Smooth muscle cell (in vitro differentiated cells): ENCODE data around the gene CSMD2. TPM values are rescaled to one million over a fixed set of nuclear protein-coding genes. Genes with fewer than 3 reads are reported as not detected.

Source experiments
- DNase-seq: peaks from one replicate; lab custom pipeline; 2025; ENCODE audit not compliant: unreplicated experiment; lab: John Stamatoyannopoulos, UW
- H2AFZ ChIP-seq: fragments of 200-600 bp; sonication (generic); 2 replicates; pipeline ENCODE4 v1.6.0; 2016; ENCODE audit warnings: antibody characterized with exemption, low read depth, mild to moderate bottlenecking
- H3F3A ChIP-seq: fragments of 200-600 bp; sonication (generic); 2 replicates; pipeline ENCODE4 v1.6.0; 2017; ENCODE audit warnings: antibody characterized with exemption, low read depth
- H3K27ac ChIP-seq: fragments of 200-600 bp; sonication (generic); 2 replicates; pipeline ENCODE4 v1.5.1; 2016; ENCODE audit warnings: low read depth, mild to moderate bottlenecking
- H3K27me3 ChIP-seq: fragments of 200-600 bp; sonication (generic); 2 replicates; pipeline ENCODE4 v1.6.1; 2016; ENCODE audit warnings: low read depth, mild to moderate bottlenecking
- H3K36me3 ChIP-seq: fragments of 200-600 bp; sonication (generic); 2 replicates; pipeline ENCODE4 v1.5.1; 2016; ENCODE audit warnings: low read depth
- H3K4me1 ChIP-seq: fragments of 200-600 bp; sonication (generic); 2 replicates; pipeline ENCODE4 v1.5.1; 2016; ENCODE audit warnings: low read depth
- H3K4me2 ChIP-seq: fragments of 200-600 bp; sonication (generic); 2 replicates; pipeline ENCODE4 v1.6.0; 2016; ENCODE audit warnings: mild to moderate bottlenecking
- H3K4me3 ChIP-seq: fragments of 200-600 bp; sonication (generic); 2 replicates; pipeline ENCODE4 v1.5.1; 2016; ENCODE audit warnings: mild to moderate bottlenecking
- H3K79me2 ChIP-seq: fragments of 200-600 bp; sonication (generic); 2 replicates; pipeline ENCODE4 v1.6.0; 2016; ENCODE audit warnings: low read depth, mild to moderate bottlenecking
- H3K9ac ChIP-seq: fragments of 200-600 bp; sonication (generic); 2 replicates; pipeline ENCODE4 v1.6.0; 2016; ENCODE audit warnings: low read depth
- H3K9me3 ChIP-seq: fragments of 200-600 bp; sonication (generic); replicated peaks from 2 replicates; pipeline ENCODE4 v1.5.1; 2016; ENCODE audit warnings: low read depth
- H4K20me1 ChIP-seq: fragments of 200-600 bp; sonication (generic); 2 replicates; pipeline ENCODE4 v1.6.0; 2016; ENCODE audit warnings: low read depth
- CTCF ChIP-seq: fragments of 200-600 bp; sonication (generic); IDR thresholded peaks from 2 replicates; pipeline ENCODE4 v1.5.1; 2017; ENCODE audit warnings: borderline replicate concordance, mild to moderate bottlenecking, antibody characterized with exemption; ENCODE audit not compliant: insufficient read depth, poor library complexity, severe bottlenecking
- WGBS: methylation state at CpG from one replicate; pipeline ENCODE4 v1.1.7; 2016; ENCODE audit warnings: low lambda C conversion rate; 5-methylcytosine and 5-hydroxymethylcytosine counted together
- polyA plus RNA-seq: library from polyadenylated mRNA; unstranded; fragments of >200 nt; fragmentation: Nextera tagmentation; extraction: Ambion mirVana; gene quantifications from 2 replicates; pipeline ENCODE4 v1.2.1, GENCODE V29; 2016
- total RNA-seq: library from RNA; depleted of rRNA; stranded (reverse); fragments of >200 nt; gene quantifications from 2 replicates; pipeline ENCODE4 v1.2.3, GENCODE V29; 2014

The CSMD2 gene
- total and polyA plus RNA-seq, 2 experiments from 2014 or later = 0.65 to 1.8 TPM

DNA sequence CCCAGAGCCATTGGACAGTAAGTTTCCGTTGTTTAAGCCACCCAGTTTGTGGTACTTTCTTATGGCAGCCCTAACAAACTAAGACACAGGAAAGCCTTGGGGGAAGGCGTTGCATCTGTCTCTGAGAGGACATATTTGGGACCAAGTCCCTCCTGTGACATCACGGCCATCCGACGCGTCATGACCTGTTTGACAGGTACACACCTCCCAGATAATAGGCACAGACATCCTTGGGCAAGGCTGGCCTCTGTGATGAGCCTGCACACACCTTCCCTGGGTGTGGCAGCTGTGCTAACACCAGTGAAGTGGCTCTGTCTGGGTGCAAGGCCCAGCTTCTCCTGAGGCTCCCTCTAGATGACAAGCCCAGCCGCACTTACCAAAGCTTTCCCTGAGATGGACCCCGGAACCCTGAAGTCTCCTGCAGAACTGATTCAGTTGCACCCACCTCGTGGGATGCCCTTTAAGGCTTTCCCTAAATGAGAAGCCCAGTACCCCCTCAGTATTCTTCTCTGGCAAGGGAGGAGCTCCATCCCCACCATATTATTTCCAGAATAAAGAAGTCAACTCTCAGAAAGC is 556.1 kb downstream of the CSMD2 start:
- no peak overlapping the region for H3K27ac ChIP-seq
- H4K20me1 ChIP-seq = no peaks in the 10 kb centered on the region
- H2AFZ ChIP-seq = no peak overlapping the region
- TF ChIP-seq CTCF = no peak
- no peaks in the 10 kb centered on the region for H3K36me3 ChIP-seq
- no peak overlapping the region for H3K4me2 ChIP-seq
- H3K79me2 ChIP-seq = no peaks in the 10 kb centered on the region
- no peak overlapping the region for H3K4me3 ChIP-seq
- H3F3A ChIP-seq = no peaks in the 10 kb centered on the region
- no peaks in the 10 kb centered on the region for H3K27me3 ChIP-seq
- H3K9ac ChIP-seq = no peak overlapping the region
- WGBS = 89% methylated on average over 9 of the region's 9 CpGs
- no peak for DNase-seq
- H3K4me1 ChIP-seq = no peaks in the 10 kb centered on the region
- no peaks in the 10 kb centered on the region for H3K9me3 ChIP-seq

DNA sequence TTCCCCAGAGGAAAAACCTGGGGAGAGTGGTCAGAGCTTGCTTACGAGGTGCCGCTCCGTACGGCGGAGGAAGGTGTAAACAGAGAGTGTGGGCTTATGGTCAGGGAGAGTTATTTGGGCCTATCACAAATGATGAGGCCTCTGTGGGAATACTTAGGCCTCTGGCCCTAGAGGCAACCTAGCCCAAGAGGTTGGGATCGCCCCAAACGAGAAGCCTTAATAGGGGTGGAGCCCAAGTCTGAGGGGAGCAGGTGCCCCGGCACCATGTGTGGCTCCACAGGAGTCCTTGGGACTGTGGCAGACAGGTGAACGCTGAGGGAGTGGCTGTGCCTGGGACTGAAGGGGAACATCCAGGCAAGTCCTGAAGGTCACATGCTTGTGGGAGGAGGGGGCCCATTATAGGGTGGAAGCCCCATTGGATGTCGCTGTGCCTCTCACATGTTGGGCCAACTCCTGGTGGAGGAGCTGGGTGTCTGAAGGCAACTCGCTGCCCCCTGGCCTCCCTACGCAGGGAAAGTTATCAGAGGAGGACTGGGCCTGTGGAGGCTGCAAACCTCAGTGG is 557.5 kb downstream of the CSMD2 start:
- no peak overlapping the region for H3K4me2 ChIP-seq
- TF ChIP-seq CTCF = no peak
- H3F3A ChIP-seq = no peaks in the 10 kb centered on the region
- no peak for DNase-seq
- no peak overlapping the region for H3K4me3 ChIP-seq
- no peak overlapping the region for H3K27ac ChIP-seq
- H3K9ac ChIP-seq = no peak overlapping the region
- no peaks in the 10 kb centered on the region for H3K4me1 ChIP-seq
- H3K9me3 ChIP-seq = no peaks in the 10 kb centered on the region
- H2AFZ ChIP-seq = no peak overlapping the region
- no peaks in the 10 kb centered on the region for H3K36me3 ChIP-seq
- no peaks in the 10 kb centered on the region for H3K27me3 ChIP-seq
- 87% methylated on average over 12 of the region's 12 CpGs for WGBS
- H4K20me1 ChIP-seq = no peaks in the 10 kb centered on the region
- no peaks in the 10 kb centered on the region for H3K79me2 ChIP-seq

DNA sequence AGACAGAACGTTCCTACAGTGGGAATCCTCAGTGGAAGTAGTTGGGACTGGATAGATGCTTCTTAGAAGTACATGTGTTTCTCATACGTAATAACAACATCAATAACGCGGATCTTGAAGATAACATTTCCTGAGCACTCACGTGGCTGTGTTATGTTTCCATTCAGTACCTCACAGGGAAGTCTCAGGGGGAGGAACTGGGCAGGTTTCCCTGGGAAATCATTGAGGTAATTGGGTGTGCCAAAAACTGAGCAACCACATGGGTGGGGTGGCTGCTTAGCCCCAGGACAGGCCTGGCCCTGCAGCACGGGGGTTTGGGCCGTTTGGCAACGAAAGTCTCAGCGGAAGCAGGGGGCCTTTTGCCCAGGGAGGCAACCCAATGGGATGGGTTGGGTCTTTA is 558.8 kb downstream of the CSMD2 start:
- 85% methylated on average over 9 of the region's 9 CpGs for WGBS
- no peak overlapping the region for H3K9ac ChIP-seq
- no peak for TF ChIP-seq CTCF
- no peak overlapping the region for H3K27ac ChIP-seq
- H3K36me3 ChIP-seq = no peaks in the 10 kb centered on the region
- H3K9me3 ChIP-seq = no peaks in the 10 kb centered on the region
- no peaks in the 10 kb centered on the region for H3K79me2 ChIP-seq
- H3K4me2 ChIP-seq = no peak overlapping the region
- DNase-seq = no peak
- no peak overlapping the region for H2AFZ ChIP-seq
- H3K27me3 ChIP-seq = no peaks in the 10 kb centered on the region
- no peaks in the 10 kb centered on the region for H3K4me1 ChIP-seq
- H4K20me1 ChIP-seq = no peaks in the 10 kb centered on the region
- no peak overlapping the region for H3K4me3 ChIP-seq
- no peaks in the 10 kb centered on the region for H3F3A ChIP-seq

DNA sequence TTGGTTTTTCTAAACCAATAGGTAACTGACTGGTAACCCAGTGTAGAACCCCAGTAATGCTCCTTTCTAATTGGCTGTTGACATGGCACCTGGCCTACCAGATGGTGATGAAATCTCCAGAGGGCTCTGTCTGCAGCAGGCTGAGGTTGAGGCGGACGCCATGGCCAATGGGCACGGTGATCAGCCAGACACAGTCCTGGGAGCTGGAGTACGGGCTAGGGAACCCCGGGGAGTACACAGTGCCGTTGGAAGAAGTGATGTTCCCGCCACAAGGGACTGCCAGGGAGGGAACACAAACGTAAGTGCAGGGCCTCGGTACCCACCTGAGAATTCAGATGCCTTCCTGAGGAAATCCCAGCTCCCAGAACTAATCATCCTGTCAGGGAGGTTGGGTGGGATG is 562.8 kb downstream of the CSMD2 start:
- DNase-seq = no peak
- WGBS = 93% methylated on average over 9 of the region's 9 CpGs
- Histone ChIP-seq H3K4me1 (no peaks in the 10 kb centered on the region), H3K9me3 (no peaks in the 10 kb centered on the region), H3K9ac (no peak overlapping the region), H4K20me1 (no peaks in the 10 kb centered on the region), H2AFZ (no peak overlapping the region), H3K4me2 (no peak overlapping the region), H3K4me3 (no peak overlapping the region), H3K79me2 (no peaks in the 10 kb centered on the region), H3K36me3 (no peaks in the 10 kb centered on the region), H3F3A (no peaks in the 10 kb centered on the region), H3K27ac (no peak overlapping the region), H3K27me3 (peaks cover 2% of the 10 kb centered on the region)
- no peak for TF ChIP-seq CTCF
